ENCODE data around the gene IGFBP1.

The IGFBP1 gene

GRCh38 chr7:45867471-45867870 is 20.8 kb upstream of the IGFBP1 start:
- no peak for TF ChIP-seq CTCF (IDR thresholded peaks at IDR 0.05; ENCODE audit: insufficient read depth, low read length, poor library complexity, severe bottlenecking)
- TF ChIP-seq EZH2phosphoT487 (conservative IDR thresholded peaks at IDR 0.05; ENCODE audit: low read length), result no peak

GRCh38 chr7:45869426-45869825 is 18.9 kb upstream of the IGFBP1 start:
- Histone ChIP-seq H3K4me2 (ENCODE audit: low read depth, low read length, poor library complexity, severe bottlenecking) (no peak overlapping the region), H2AFZ (ENCODE audit: low read depth, low read length, severe bottlenecking) (no peak overlapping the region), H3K27ac (ENCODE audit: low read depth, low read length) (no peak overlapping the region)

More at GRCh38 chr7:45867471-45867870, 20.8 kb upstream of the IGFBP1 start:
- no peaks in the 10 kb centered on the region for H4K20me1 ChIP-seq (ENCODE audit: low read depth, low read length)
- no peak overlapping the region for H2AFZ ChIP-seq (ENCODE audit: low read depth, low read length, severe bottlenecking)
- no peaks in the 10 kb centered on the region for H3F3A ChIP-seq (ENCODE audit: insufficient read depth)
- H3K27ac ChIP-seq (ENCODE audit: low read depth, low read length), result no peak overlapping the region
- H3K9me3 ChIP-seq (ENCODE audit: insufficient read depth, low read length), result no peaks in the 10 kb centered on the region
- H3K4me2 ChIP-seq (ENCODE audit: low read depth, low read length, poor library complexity, severe bottlenecking), result no peak overlapping the region
- H3K9ac ChIP-seq (ENCODE audit: low read length), result no peak overlapping the region
- no peaks in the 10 kb centered on the region for H3K36me3 ChIP-seq (ENCODE audit: low read length)
- H3K4me3 ChIP-seq (ENCODE audit: insufficient read depth, low read length, poor library complexity, severe bottlenecking), result no peak overlapping the region
- H3K9me2 ChIP-seq (replicated peaks; ENCODE audit: insufficient read depth, low read length), result no peaks in the 10 kb centered on the region
- no peaks in the 10 kb centered on the region for H3K79me2 ChIP-seq (ENCODE audit: insufficient read depth, low read length)
- no peaks in the 10 kb centered on the region for H3K27me3 ChIP-seq (ENCODE audit: low read length)

GRCh38 chr7:45872116-45873034 is 15.9 kb upstream of the IGFBP1 start:
- H3K4me2 ChIP-seq (ENCODE audit: low read depth, low read length, poor library complexity, severe bottlenecking), result no peak overlapping the region
- H4K20me1 ChIP-seq (ENCODE audit: low read depth, low read length), result no peaks in the 10 kb centered on the region
- H3K9me2 ChIP-seq (replicated peaks; ENCODE audit: insufficient read depth, low read length), result no peaks in the 10 kb centered on the region
- no peak overlapping the region for H3K4me3 ChIP-seq (ENCODE audit: insufficient read depth, low read length, poor library complexity, severe bottlenecking)
- no peaks in the 10 kb centered on the region for H3F3A ChIP-seq (ENCODE audit: insufficient read depth)
- no peaks in the 10 kb centered on the region for H3K79me2 ChIP-seq (ENCODE audit: insufficient read depth, low read length)
- H3K36me3 ChIP-seq (ENCODE audit: low read length), result no peaks in the 10 kb centered on the region
- H3K9ac ChIP-seq (ENCODE audit: low read length), result no peak overlapping the region
- no peak overlapping the region for H2AFZ ChIP-seq (ENCODE audit: low read depth, low read length, severe bottlenecking)
- H3K27me3 ChIP-seq (ENCODE audit: low read length), result no peaks in the 10 kb centered on the region
- no peak overlapping the region for H3K27ac ChIP-seq (ENCODE audit: low read depth, low read length)
- peak; percentile 82 for TF ChIP-seq CTCF (IDR thresholded peaks at IDR 0.05; ENCODE audit: insufficient read depth, low read length, poor library complexity, severe bottlenecking)
- no peak for TF ChIP-seq EZH2phosphoT487 (conservative IDR thresholded peaks at IDR 0.05; ENCODE audit: low read length)
- no peaks in the 10 kb centered on the region for H3K9me3 ChIP-seq (ENCODE audit: insufficient read depth, low read length)

More at GRCh38 chr7:45869426-45869825, 18.9 kb upstream of the IGFBP1 start:
- Histone ChIP-seq H3K9ac (ENCODE audit: low read length) (no peak overlapping the region), H4K20me1 (ENCODE audit: low read depth, low read length) (no peaks in the 10 kb centered on the region), H3K9me2 (replicated peaks; ENCODE audit: insufficient read depth, low read length) (no peaks in the 10 kb centered on the region), H3K27me3 (ENCODE audit: low read length) (no peaks in the 10 kb centered on the region), H3K79me2 (ENCODE audit: insufficient read depth, low read length) (no peaks in the 10 kb centered on the region), H3K9me3 (ENCODE audit: insufficient read depth, low read length) (no peaks in the 10 kb centered on the region), H3K4me3 (ENCODE audit: insufficient read depth, low read length, poor library complexity, severe bottlenecking) (no peak overlapping the region), H3K36me3 (ENCODE audit: low read length) (no peaks in the 10 kb centered on the region), H3F3A (ENCODE audit: insufficient read depth) (no peaks in the 10 kb centered on the region)
- TF ChIP-seq CTCF (IDR thresholded peaks at IDR 0.05; ENCODE audit: insufficient read depth, low read length, poor library complexity, severe bottlenecking) (no peak), EZH2phosphoT487 (conservative IDR thresholded peaks at IDR 0.05; ENCODE audit: low read length) (no peak)

Data from SU-DHL-6 (cell line).